ENCODE results near the gene KRTAP5-10. TPM values are rescaled to one million over a fixed set of nuclear protein-coding genes. Genes with fewer than 3 reads are reported as not detected.
"Not testable (repeated sequence)": the region's sequence is repeated elsewhere in the genome, so short reads cannot be mapped to it uniquely, and the experiment has no call there.

KRTAP5-10 gene
- total and polyA plus RNA-seq, 4 donors: 0.15 to 0.75 TPM; not detected in 2

DNA sequence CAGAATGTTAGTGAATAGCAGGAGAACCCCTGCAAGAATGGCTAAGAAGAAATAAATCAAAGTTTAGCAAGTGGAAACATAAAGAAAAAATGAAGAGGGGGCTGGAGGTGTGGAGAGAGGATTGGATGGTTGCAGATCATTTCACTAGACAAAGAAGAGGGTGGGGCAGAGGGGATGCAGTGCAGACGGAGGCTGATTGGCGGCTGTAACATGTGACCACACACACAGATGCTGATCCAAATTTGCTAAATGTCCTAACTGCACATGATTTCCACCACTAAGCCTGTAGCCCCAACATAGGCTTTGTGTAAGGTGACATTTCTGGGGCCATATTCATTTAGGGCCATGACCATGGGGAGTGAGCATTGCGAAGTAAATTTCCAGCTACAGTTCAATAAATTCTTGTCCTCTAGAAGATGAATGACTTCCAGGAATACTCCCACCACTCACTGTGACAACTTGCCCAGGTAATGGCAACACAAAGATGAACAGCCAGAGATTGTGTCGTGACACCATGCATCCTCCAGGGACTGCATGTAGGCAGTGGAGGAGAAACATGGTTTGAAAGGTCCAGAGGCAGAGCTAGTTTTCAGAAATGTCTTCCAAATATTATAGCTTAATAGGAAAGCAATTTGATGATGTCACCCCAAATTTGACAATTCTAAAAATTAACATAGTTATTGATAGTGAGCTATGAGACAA lies 10.5 kb downstream of the KRTAP5-10 start:
- no peak for DNase-seq
- 77 to 78% methylated on average over 4 of the region's 4 CpGs for WGBS, 2 donors
- no peak for ATAC-seq (ENCODE audit: low FRiP score)

DNA sequence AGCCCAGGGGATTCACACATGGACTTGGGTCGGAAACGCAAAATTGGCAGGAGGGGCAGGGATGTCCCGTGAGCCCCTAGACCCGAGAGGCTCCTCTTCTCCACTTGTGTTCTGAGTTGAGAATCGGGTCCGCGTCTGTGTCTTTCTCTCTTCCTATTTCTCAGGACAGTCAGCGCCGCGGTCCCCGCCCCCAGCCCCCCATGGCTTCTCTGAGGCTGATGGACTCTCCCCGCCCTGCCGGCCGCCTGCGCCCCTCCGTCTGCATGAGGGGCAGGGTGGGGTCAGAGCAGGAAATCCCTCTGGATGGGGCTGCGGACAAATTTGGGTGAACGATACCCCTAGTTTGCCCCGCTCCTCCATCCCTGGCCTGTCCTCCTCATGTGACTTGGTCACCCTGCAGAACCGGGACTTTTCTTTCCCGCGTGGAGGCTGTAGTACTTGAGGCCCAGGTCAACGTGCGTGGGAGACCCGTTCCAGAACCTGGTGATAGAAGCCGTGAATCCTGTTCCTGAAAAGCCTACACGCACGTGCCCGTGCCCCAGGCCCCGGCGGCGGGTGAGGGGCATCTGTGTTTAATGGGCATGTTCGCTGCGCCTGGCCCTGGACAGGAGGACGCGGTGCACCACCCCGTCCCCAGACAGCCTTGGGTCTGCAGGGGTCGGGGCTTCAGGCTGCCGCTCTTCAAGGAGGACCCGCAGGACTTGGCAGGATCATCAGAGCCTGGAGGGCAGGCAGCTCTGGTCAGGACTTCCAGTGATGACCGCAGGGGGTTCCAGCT lies 11.5 kb downstream of the KRTAP5-10 start:
- intact Hi-C loops (cut with DNase I); H3K36me3 ChIP-seq (ENCODE audit: control insufficient read depth in 1 of 2, insufficient read depth in 2 of 2, low read length in 1 of 2): not testable (repeated sequence)
- 80 to 87% methylated on average over 38 to 40 of the region's 41 CpGs for WGBS, 2 donors

More for the DNA sequence above, 10.5 kb downstream of the KRTAP5-10 start:
- Histone ChIP-seq H3K4me3 (ENCODE audit: low read length in 2 of 2) (no peak overlapping the region), H3K27ac (ENCODE audit: low read depth in 1 of 2, low read length in 2 of 2) (no peak overlapping the region), H3K36me3 (ENCODE audit: control insufficient read depth in 1 of 2, insufficient read depth in 2 of 2, low read length in 1 of 2) (no peaks in the 10 kb centered on the region), H3K27me3 (ENCODE audit: control insufficient read depth in 1 of 2, insufficient read depth in 2 of 2, low read length in 1 of 2) (no peaks in the 10 kb centered on the region), H3K4me1 (ENCODE audit: control insufficient read depth in 1 of 2, insufficient read depth in 2 of 2, low read length in 2 of 2) (no peaks in the 10 kb centered on the region), H3K9me3 (ENCODE audit: control insufficient read depth, low read length) (no peaks in the 10 kb centered on the region)
- intact Hi-C loops (cut with DNase I): no loop called here

DNA sequence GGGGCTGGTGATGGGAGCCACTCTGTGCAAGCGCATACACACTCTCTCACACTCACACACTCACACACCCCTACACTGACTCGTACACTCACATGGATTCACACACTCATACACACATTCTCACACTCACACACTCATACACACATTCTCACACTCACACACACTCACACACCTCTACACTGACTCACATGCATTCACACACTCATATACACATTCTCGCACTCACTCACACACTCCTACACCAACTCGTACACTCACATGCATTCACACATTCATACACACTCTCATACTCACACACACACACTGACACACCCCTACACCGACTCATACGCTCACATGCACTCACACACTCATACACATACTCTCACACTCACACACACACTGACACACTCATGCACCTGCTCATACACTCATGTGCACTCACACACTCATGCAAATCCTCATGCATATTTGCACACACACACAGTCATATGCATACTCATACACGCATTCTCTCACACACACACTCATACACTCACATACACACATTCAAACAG lies 12.2 kb downstream of the KRTAP5-10 start:
- H3K4me1 ChIP-seq (ENCODE audit: control insufficient read depth in 1 of 2, insufficient read depth in 2 of 2, low read length in 2 of 2): no peaks in the 10 kb centered on the region
- H3K9me3 ChIP-seq (ENCODE audit: control insufficient read depth, low read length): no peaks in the 10 kb centered on the region
- WGBS, 2 donors: 90 to 91% methylated on average over 7 of the region's 7 CpGs
- intact Hi-C loops (cut with DNase I): no loop called here
- H3K27ac ChIP-seq (ENCODE audit: low read depth in 1 of 2, low read length in 2 of 2): no peak overlapping the region
- no peaks in the 10 kb centered on the region for H3K27me3 ChIP-seq (ENCODE audit: control insufficient read depth in 1 of 2, insufficient read depth in 2 of 2, low read length in 1 of 2)
- H3K4me3 ChIP-seq (ENCODE audit: low read length in 2 of 2): no peak overlapping the region
- H3K36me3 ChIP-seq (ENCODE audit: control insufficient read depth in 1 of 2, insufficient read depth in 2 of 2, low read length in 1 of 2): no peaks in the 10 kb centered on the region
- DNase-seq (no peak), ATAC-seq (ENCODE audit: low FRiP score) (no peak)

More for the DNA sequence above, 11.5 kb downstream of the KRTAP5-10 start:
- H3K4me1 ChIP-seq (ENCODE audit: control insufficient read depth in 1 of 2, insufficient read depth in 2 of 2, low read length in 2 of 2); ATAC-seq (ENCODE audit: low FRiP score); DNase-seq; H3K27me3 ChIP-seq (ENCODE audit: control insufficient read depth in 1 of 2, insufficient read depth in 2 of 2, low read length in 1 of 2); H3K9me3 ChIP-seq (ENCODE audit: control insufficient read depth, low read length); H3K4me3 ChIP-seq (ENCODE audit: low read length in 2 of 2); H3K27ac ChIP-seq (ENCODE audit: low read depth in 1 of 2, low read length in 2 of 2): not testable (repeated sequence)

DNA sequence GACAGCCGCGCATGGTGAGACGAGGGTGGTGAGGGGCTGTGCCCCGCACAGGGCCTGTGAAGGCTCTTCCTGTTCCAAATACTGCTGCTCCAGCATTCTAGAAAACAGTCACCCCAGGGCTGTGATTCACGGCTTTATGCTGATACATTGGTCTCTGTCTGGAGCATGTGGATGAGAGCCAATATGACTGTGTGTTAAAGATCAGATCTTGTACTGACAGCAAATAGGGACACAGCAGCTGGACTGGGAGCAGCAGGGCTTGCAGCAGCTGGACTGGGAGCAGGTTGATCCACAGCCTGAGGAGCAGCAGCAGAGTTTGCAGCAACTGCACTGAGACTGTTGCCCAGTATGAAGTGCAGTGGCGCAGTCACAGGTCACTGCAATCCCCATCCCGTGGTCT lies 14.2 kb downstream of the KRTAP5-10 start:
- H3K9me3 ChIP-seq (ENCODE audit: control insufficient read depth, low read length); H3K4me1 ChIP-seq (ENCODE audit: control insufficient read depth in 1 of 2, insufficient read depth in 2 of 2, low read length in 2 of 2); H3K27me3 ChIP-seq (ENCODE audit: control insufficient read depth in 1 of 2, insufficient read depth in 2 of 2, low read length in 1 of 2); H3K27ac ChIP-seq (ENCODE audit: low read depth in 1 of 2, low read length in 2 of 2); H3K36me3 ChIP-seq (ENCODE audit: control insufficient read depth in 1 of 2, insufficient read depth in 2 of 2, low read length in 1 of 2); H3K4me3 ChIP-seq (ENCODE audit: low read length in 2 of 2); DNase-seq; intact Hi-C loops (cut with DNase I); ATAC-seq (ENCODE audit: low FRiP score): not testable (repeated sequence)
- 57 to 59% methylated on average over 7 of the region's 7 CpGs for WGBS, 2 donors

DNA sequence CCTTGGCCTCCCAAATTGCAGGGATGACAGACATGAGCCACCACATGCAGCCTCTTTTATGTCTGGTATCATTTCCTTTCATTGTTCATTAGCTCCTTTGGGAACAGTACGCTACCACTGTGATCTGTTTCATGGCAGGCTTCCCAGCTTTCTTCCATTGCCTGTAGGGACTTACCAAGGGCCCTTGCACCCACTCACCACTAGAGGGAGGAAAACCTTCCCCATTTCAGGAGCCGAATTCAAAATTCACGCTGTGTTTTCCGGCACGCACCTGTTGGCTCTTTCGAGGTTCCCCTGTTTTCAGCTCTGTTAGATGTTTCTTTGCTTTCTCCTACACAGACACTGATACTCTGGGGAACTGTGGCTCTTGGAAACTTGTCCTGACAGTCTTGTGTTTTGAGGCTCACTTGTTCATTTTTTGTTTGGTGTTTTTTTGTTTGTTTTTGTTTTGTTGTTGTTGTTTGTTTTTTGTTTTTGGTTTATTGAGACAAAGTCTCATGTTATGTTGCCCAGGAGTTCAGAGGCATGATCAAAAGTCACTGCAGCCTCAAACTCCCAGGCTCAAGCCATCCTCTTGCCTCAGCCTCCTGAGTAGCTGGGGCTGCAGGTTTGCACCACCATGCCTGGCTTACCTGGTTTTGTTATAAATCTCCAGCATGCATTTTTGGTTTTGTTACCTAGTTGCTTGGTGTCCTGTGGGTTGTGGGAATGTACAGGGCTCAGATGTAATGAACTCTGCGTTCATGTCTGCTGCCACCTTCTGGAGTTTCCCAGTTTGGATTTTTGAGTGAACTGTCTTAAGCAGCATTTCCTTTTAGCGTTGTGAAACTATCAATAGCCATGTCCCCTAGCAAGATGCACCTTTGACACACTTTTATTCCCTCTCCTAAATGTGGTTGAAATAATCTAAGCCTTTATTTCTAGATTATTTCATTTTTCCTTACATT lies 15.0 kb downstream of the KRTAP5-10 start:
- H3K36me3 ChIP-seq (ENCODE audit: control insufficient read depth in 1 of 2, insufficient read depth in 2 of 2, low read length in 1 of 2): no peaks in the 10 kb centered on the region
- no peak for ATAC-seq (ENCODE audit: low FRiP score)

DNA sequence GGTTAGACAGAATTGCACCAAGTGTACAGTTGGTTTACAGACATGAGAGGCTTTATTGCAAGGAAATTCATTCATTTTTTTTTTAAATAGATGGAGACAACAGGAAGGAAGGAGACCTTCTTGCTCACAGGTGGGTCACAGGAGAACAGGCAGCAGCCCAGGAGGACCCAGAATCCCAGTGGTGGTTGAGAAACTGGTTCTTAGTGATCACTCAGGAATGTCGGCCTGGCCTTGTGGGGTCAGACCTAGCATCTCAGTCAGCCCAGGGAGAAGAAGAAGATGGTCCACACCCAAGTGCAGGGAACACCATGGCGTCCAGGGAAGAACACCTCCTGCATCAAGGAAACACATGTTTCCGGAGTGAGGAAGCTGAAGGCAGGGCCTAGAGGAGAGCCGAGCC lies 16.5 kb downstream of the KRTAP5-10 start:
- Histone ChIP-seq H3K9me3 (ENCODE audit: control insufficient read depth, low read length) (no peaks in the 10 kb centered on the region), H3K4me3 (ENCODE audit: low read length in 2 of 2) (no peak overlapping the region), H3K27ac (ENCODE audit: low read depth in 1 of 2, low read length in 2 of 2) (no peak overlapping the region), H3K36me3 (ENCODE audit: control insufficient read depth in 1 of 2, insufficient read depth in 2 of 2, low read length in 1 of 2) (no peaks in the 10 kb centered on the region), H3K27me3 (ENCODE audit: control insufficient read depth in 1 of 2, insufficient read depth in 2 of 2, low read length in 1 of 2) (no peaks in the 10 kb centered on the region), H3K4me1 (ENCODE audit: control insufficient read depth in 1 of 2, insufficient read depth in 2 of 2, low read length in 2 of 2) (no peaks in the 10 kb centered on the region)
- WGBS, 2 donors: 82 to 88% methylated on average over 4 of the region's 4 CpGs
- DNase-seq (no peak), ATAC-seq (ENCODE audit: low FRiP score) (no peak)
- intact Hi-C loops (cut with DNase I): no loop called here

More for the DNA sequence above, 15.0 kb downstream of the KRTAP5-10 start:
- no peaks in the 10 kb centered on the region for H3K9me3 ChIP-seq (ENCODE audit: control insufficient read depth, low read length)
- no peak for DNase-seq
- H3K27ac ChIP-seq (ENCODE audit: low read depth in 1 of 2, low read length in 2 of 2): no peak overlapping the region
- 4% methylated on average over 8 of the region's 8 CpGs for WGBS, 2 donors
- no peak overlapping the region for H3K4me3 ChIP-seq (ENCODE audit: low read length in 2 of 2)
- H3K4me1 ChIP-seq (ENCODE audit: control insufficient read depth in 1 of 2, insufficient read depth in 2 of 2, low read length in 2 of 2): no peaks in the 10 kb centered on the region
- intact Hi-C loops (cut with DNase I): no loop called here
- no peaks in the 10 kb centered on the region for H3K27me3 ChIP-seq (ENCODE audit: control insufficient read depth in 1 of 2, insufficient read depth in 2 of 2, low read length in 1 of 2)

DNA sequence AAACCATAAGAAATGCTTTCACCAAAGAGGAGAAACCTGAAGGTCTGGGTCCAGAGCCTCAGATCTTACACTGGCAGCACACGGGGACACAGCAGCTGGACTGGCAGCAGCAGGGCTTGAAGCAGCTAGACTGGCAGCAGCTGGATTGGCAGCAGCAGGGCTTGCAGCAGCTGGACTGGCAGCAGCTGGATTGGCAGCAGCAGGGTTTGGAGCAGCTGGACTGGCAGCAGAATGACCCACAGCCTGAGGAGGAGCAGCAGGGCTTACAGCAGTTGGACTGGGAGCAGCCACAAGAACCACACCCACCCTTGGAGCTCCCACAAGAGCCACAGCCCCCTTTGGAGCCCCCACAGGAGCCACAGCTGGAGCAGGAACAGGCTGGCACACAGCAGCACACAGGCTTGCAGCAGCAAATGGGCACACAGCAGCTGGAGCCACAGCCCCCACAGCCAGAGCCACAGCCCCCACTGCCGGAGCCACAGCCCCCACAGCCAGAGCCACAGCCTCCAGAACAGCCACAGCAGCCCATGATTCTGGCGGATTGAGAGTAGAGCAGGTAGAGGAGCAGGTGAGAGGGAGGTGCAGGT lies 17.0 kb downstream of the KRTAP5-10 start, which contains the start of gene KRTAP5-11:
TSS of gene KRTAP5-11 (minus strand) at position 567 of the 587 bp plus-strand sequence. CDS start at position 529, 38 bp downstream.
- WGBS, 2 donors: 58 to 61% methylated on average over 3 of the region's 3 CpGs
- H3K27me3 ChIP-seq (ENCODE audit: control insufficient read depth in 1 of 2, insufficient read depth in 2 of 2, low read length in 1 of 2): no peaks in the 10 kb centered on the region
- intact Hi-C loops (cut with DNase I): no loop called here
- no peak for ATAC-seq (ENCODE audit: low FRiP score)
- no peaks in the 10 kb centered on the region for H3K36me3 ChIP-seq (ENCODE audit: control insufficient read depth in 1 of 2, insufficient read depth in 2 of 2, low read length in 1 of 2)
- H3K27ac ChIP-seq (ENCODE audit: low read depth in 1 of 2, low read length in 2 of 2): no peak within 1 kb of the TSS
- H3K9me3 ChIP-seq (ENCODE audit: control insufficient read depth, low read length): no peaks in the 10 kb centered on the region
- no peaks in the 10 kb centered on the region for H3K4me1 ChIP-seq (ENCODE audit: control insufficient read depth in 1 of 2, insufficient read depth in 2 of 2, low read length in 2 of 2)
- DNase-seq: no peak
- no peak within 1 kb of the TSS for H3K4me3 ChIP-seq (ENCODE audit: low read length in 2 of 2)

DNA sequence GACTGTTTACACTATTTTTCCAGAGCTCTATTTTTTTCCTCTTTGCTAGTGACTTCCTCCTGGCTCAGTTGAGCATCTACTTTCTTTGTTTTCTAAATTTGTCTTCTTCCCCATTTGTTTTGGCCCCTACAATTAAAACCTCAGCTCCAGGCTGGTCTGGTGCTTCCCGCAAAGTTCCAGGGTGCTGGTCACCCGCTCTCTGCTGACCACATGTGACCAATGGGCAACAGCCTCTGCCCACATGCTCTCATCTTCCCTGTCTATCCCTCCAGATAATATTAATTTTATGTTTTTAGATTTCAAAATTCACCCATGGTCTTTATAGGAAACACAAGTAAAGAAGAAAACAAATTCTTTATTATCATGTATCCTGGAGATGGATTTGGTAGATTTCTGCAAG lies 17.6 kb downstream of the KRTAP5-10 start:
- H3K27ac ChIP-seq (ENCODE audit: low read depth in 1 of 2, low read length in 2 of 2); H3K36me3 ChIP-seq (ENCODE audit: control insufficient read depth in 1 of 2, insufficient read depth in 2 of 2, low read length in 1 of 2); DNase-seq; H3K4me3 ChIP-seq (ENCODE audit: low read length in 2 of 2); H3K9me3 ChIP-seq (ENCODE audit: control insufficient read depth, low read length); H3K27me3 ChIP-seq (ENCODE audit: control insufficient read depth in 1 of 2, insufficient read depth in 2 of 2, low read length in 1 of 2); H3K4me1 ChIP-seq (ENCODE audit: control insufficient read depth in 1 of 2, insufficient read depth in 2 of 2, low read length in 2 of 2); ATAC-seq (ENCODE audit: low FRiP score); intact Hi-C loops (cut with DNase I): not testable (repeated sequence)
- WGBS, 2 donors: 62 to 78% methylated on average over 2 of the region's 2 CpGs
